Stimulated activated CD8-positive, alpha-beta memory T cell treated with anti-CD3 and anti-CD28 coated beads, Interleukin-7, amount 100 ng/mL, for 4 hours (primary cell): ENCODE results near the gene ADAR.
A peak's percentile ranks its signal among the peaks of the same experiment; 100 is the strongest.

Source experiments
- DNase-seq, 2 donors: peaks; one replicate each; pipeline ENCODE4 v3.0.0-alpha.2; 2020; ENCODE audit warnings: low read depth in 2 of 2

The ADAR gene

DNA sequence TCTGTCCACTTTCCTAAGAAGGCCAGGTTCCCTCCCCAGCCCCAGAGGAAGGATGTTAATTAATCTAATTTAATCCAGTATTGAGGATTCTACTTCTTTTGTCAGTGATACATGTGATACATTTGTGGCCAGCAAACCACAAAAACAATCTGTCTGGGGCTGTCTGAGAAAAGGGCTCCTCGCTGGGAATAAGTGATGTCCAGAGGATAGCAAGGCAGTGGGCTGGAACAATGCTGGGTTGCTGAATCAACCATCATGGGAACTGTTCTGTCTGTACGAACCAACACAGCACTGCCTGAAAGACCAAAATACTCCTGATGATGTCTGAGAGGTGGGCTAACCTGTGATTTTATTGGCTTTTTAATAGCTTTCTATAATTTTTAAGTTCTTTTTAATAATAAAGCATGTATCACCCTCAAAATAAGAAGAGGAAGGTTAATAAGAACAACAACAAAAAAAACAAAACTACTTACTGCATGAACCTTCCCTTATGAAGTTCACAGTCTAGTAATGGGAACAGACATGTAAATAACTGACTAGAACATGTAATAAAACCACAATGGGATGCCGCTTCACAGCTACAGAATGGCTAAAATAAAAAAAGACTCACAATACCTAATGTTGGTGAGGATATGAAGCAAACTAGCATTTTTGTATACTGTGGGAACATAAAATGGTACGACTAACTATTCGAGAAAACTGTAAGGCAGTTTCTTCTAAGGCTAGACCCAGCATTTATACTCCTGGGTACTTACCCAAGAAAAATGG, 11.4 kb upstream of the ADAR start:
- no peak for DNase-seq

DNA sequence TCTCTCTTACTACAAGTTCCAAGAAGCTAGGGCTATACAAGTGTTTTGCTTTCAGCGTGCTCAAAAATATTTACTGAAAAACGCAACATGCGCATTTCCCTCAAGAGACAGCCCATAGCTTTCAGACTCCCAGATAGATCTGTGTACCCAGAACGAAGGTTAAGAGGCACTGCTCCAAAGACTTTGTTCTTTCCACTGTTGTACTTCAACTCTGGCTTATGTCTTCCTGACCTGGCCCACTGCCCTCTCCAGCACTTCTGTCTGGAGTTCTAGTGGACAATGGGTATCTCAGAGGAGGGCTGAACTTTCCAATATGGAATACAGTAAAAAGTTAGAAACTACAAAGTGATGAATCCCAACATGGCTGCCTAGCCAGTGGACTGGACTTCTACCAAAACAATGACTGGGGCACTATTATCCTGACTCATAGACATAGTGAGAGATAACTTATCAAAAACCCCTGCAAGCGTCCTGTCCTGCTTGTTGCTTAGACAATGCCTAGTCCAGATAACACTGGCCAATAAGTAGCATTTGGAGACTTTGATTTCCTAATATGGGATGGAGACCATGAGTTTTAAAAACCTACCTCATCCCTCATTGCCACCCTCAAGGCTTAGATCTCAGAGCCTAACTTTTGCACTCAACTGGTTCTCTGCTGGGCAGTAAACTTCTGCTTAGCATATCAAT, 8.8 kb upstream of the ADAR start:
- no peak for DNase-seq

DNA sequence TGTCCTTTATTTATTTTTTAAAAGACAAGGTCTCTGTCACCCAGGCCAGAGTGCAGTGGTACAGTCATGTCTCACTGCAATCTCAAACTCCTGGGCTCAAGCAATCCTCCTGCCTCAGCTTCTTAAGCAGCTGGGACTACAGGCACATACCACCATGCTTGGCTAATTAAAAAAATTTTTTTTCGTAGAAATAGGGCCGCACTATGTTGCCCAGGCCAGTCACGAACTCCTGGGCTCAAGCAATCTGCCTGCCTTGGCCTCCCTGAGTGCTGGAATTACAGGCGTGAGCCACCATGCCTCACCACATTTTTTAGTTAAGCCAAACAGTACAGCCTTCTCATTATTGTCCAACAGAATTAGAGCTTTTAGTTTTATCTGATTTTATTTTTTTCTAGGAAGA, 7.4 kb upstream of the ADAR start:
- DNase-seq = no peak

DNA sequence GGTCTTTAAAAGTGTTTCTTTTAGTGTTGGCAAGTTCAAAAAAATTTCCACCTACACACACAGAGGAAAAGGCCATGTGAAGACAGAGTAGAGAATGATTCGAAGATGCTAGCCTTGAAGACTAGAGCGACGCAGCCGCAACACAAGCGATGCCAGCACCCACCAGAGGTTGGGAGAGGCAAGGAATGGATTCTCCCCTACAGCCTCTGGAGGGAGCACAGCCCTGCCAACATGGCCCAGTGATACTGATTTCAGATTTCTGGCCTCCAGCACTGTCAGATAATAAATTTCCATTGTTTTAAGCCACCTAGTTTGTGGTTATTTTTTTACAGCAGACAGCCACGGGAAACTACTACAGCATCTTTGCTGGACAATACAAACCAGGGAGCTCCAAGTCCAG, 6.9 kb upstream of the ADAR start:
- no peak for DNase-seq

DNA sequence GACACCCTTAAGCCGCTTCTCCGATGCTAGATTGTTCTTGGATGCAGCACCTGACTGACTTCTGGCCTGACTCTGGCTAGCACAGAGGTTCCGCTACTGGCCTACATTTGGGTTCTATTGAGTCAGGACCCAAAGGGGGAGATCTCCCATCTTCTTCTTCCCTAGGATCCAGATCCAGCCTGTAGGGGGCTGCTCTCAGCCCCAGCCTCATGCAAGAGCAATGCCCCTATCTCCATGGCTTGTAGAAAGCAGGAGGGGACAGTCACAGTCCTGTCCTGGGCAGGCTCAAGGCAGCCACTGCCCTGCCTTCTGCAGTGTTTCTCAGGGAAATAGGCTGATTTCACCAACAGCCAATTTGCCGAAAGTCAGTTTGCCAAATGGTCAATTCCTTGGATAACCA, 6.3 kb upstream of the ADAR start:
- no peak for DNase-seq

DNA sequence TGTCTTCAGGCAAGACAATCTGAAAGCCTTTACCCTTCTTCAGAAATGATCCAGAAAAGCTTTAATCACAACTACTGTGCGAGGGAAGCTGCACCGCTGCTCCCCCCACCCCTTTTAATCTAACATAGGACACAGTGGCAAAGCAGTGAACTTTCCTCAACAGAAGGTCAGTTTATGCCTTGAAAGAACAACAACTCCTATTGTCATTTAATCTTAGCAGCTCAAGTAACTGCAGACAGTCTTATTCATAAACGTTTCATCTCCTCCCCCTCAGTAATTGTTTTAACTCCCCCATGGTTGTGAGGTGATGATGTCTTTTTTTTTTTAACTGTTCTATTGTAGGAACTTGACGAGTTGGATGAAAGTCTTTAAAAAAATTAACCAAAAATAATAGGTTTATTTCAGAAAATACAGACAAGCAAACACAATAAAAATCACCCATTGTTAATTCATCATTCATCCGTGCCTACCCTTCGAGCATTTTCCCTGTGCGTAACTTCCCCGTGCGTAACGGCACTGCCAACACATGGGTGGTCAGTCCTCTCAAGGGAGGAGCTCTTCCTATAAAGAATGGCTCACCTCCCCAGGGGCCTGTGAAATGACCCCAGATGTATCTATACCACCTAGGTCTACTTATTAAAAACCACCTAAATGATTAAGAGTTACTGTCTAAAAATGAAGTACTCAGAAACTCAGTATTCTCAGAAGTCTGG, 3.3 kb upstream of the ADAR start:
- DNase-seq = no peak

DNA sequence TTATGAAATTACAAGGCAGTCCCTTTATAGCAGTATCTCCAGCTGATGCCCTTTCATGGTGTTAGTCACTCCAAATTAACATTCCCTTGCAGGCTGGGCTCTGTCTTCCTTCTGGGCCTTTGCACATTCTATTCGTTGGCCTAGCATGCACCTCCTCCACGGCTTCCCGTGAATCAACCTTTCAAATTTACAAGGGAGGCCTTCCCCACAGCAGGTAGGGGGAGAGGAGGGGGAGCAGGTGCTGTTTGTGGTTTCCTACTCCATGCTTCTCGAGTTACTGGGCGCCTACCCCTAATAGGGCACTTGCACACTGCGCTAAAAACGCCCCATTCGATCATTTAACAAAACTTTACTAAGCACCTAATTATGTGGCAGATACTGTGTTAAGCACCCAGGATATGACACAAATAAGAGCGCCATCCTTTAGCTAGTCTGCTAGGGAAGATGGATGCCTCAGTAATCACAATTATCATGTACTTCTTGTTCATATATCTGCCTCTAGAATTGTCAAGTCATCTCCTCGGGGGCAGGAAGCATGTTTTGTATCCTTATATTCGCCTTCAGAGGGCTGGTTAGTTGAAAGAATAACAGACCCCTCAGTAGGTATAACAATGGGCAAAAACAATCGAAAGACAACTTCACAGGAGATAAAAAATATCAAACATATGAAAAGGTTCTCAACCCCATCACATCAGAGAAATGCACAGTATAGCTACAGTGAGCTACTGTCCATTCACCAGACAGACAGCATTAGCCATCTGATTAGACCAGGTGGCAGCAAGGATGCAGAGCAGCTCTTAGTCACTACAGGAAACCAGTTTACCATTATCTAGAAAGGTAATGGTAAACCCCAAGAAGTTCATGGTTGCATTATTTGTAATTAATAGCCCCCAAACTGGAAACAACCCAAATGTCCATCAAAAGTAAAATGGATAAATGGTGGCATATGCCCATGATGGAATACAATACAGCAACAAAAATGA, 1.7 kb upstream of the ADAR start:
- DNase-seq = peak; percentile 40 to 46

DNA sequence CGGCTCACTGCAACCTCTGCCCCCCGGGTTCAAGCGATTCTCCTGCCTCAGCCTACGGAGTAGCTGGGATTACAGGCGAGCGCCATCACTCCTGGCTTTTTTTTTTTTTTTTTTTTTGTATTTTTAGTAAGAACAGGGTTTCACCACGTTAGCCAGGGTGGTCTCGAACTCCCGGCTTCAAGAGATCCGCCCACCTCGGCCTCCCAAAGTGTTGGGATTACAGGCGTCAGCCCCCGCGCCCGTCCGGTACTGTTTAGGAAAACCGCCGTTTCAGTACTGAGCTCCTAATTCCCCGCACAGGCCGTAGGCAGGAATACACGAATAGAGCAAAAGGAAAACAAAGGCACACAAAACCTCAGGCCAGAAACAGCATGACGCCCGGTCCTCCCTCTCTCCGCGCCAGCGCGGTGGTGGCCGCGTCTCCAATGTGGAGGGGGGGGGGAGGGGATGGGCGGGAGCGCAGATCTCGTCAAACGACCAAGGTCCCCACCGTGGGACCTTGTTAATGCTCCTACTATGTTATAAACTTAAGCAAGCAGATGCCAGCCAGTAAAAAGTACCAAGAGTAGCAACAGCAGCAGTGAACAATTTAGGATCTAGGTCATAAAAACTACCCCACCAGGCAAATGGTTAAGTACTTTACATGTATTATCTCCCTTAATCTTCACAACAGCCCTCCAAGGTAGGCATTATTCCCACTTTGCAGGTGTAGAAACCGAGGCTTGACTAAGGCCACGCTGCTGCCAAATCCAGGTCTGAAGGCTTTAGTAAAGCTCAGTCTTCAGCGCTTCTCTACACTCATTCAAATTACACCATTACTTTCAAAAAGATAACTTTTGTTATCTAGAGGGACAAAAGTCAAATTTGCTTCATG, 648 bp upstream of the ADAR start:
- DNase-seq = peak in 1 of 2 donors; percentile 13

DNA sequence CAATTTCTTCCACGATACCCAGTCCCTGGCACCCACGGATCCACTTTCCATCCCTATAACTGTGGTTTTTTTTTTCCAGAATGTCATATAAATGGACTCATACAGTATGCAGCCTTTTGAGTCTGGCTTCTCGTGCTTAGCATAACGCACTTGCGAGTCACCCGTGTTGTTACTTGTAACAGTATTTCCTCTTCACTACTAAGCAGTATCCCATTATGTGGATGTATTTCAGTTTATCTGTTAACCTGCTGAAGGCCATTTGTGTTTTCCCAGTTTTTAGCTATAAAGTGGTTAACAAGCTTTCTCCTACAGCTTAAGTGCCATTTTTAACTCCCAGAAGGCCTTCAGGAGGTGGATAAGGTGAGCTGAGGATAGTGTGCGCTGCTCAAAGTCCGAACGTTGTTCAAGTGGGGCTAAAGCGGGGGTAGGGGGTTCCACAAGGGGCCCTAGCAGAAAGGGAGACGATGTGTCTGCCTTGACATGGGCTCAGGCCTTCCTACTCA, 829 bp downstream of the ADAR start:
- no peak for DNase-seq

DNA sequence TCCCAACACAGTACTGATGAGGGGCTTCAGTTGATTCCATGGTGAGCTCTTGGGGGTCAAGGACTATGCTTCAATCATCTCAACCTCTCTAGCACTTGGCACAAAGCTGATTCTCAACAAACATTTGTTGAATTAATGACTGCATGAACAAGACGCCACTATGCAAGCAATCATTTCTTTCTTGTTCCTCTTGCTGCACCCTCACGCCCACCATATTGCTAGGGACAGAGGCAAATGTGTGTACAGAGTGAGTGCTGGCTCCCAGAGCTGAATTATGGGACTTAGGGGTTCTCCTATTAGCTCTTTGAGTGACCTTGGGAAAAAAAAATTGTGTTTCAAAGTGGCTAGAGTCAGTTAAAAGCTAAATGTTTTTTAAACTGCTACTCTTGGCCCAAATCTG, 2.5 kb downstream of the ADAR start:
- DNase-seq = no peak

DNA sequence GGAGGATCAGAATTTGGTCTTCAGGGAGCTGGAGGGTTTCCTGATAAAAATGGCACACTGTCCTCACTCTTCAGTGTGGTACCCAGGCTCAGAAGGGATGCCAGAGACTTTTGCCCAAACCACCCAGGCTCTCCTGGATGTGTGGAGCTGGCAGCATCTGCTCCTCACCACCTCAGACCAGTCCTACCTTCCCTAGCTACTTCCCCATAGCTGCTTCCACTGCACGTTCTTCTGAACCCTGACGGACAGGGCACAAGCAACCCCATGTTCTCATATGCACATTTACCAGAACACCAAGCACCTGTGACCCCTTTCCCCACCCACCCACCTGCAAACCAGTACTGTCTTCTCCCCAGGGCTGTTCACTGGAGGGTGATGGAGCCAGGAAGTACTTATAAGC, 4.7 kb downstream of the ADAR start:
- no peak for DNase-seq

DNA sequence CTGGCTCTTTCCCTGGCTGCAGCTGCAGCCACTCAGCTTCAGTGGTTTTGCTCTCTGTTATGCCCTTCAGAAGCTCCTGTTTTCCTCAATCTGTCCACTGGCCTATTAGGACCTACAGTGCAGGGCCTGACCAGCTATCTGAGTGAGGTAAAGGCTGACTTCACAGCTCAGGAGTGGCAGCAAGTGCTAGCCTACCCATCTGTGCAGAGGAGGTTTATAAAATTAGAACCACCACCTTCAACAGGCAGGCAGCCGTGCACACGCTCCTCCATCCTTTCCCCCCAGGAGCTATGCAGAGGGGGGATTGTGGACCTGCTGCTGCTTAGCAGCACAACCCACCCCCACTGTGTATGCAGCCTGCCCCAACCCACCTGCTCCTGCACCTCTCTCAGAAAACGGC, 8.3 kb downstream of the ADAR start:
- no peak for DNase-seq

DNA sequence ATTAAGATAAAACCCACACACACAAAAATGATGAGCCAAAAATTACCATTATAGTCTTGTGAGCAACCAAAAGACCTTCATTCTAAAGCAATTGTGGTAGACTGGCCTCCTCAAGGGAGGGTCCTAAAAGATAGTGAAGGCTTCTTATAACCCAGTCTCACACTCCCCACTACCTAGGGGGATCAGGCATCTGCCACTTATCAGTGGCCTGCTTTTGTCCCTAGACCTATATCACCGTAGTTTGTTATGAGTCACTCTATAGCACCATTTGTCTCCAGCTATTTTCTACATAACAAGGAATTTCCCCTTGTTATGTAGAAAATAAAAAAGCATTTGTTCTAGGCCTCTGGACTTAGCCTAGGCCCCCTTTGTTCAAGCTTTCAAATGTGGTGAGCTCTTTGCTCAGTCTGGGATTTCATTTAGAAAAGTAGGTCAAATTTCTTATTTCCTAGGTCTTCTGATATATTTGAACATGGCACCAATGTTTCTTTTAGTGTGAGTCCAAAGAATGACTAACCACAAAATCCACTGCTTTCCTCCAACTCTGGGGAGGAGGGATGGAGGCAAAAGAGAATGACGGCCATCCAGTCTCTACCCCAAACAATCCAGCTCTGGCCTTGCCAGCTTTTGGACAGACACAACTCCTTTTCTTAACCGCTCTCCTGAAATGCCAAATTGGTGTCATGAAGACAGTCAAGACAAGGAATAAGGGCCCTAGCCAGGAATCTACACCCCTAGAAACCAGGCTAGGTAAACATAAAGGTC, 8.9 kb downstream of the ADAR start:
- no peak for DNase-seq

DNA sequence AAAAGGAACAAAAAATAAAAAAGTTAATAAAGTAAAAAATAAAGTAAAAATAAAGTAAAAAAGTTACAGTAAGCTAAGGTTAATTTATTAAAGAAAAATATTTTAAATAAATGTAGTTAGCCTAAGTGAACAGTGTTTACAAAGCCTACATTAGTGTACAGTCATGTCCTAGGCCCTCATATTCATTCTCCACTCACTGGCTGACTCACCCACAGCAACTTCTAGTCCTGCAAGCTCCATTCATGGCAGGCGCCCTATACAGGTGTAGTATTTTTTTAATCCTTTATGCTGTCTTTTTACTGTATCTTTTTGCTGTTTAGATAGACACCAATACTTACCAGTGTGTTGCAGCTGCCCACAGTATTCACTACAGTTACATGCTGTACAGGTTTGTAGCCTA, 12.4 kb downstream of the ADAR start:
- DNase-seq = no peak

DNA sequence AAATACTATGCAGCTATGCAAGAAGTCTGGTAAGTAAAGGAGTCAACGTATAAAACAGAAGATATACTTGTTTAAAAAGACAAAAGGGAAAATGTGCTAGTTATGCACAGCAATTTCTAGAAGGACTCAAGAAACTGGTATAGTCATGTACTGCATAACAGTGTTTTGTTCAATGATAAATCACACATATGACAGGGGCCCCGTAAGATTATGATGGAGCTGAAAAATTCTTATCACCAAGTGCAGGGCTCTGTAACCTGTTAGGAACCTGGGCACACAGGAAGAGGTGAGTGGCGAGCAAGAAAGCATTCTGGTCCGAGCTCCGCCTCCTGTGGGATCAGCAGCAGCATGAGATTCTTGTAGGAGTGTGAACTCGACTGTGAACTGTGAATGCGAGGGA, 13.2 kb downstream of the ADAR start:
- DNase-seq = no peak

DNA sequence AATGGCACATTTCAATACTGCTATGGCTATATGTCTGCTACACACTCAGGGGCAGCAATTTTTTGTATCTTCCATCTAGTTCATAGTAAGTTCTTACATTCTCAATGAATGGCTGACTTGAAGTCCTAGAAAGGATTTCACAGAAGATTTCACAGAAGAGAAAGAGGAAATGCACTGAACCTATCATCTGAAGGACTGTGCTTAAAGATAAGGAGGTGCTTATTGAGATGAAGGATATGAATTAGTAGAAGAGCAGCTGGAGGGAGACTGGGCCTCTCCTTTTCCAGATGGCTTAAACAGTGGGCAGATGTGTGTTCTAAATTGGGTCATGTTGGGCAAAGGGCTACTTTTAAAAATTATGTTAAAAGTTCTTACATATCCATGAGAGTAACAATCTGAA, 14.6 kb downstream of the ADAR start:
- no peak for DNase-seq

DNA sequence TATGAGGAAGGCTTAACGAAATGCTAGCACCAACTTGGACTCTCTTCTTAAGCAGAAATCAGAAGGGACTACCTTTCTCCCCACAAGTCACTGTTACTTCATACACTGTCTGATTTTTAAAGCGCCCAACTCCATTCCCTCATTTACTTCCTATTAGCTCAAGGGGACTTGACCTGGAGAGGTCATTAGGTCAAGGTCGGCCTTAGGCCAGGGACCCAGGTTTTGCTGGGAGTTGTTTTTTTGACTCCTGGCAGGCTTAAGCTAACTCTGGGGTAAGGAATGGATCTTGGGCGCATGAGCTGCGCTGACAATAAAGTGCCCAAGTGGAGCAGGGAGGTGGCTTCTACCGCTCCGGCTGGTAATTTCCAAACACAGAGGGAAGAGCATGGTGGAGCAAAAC, 16.8 kb downstream of the ADAR start:
- DNase-seq = no peak

DNA sequence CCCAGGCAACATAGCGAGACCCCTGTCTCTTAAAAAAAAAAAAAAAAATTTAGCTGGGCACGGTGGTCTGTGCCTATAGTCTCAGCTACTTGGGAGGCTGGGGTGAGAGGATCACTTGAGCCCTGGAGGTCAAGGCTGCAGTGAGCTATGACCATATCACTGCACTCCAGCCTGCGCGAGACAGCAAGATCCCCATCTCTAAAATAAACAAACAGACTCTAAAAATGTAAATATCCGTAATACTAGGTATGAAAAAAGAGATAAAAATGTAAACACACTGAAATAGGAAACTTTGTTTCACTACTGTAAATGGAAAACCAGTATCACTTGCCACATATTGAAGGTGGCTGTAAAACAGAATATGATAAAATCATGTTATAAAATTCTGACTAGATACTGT, 17.2 kb downstream of the ADAR start:
- DNase-seq = no peak

DNA sequence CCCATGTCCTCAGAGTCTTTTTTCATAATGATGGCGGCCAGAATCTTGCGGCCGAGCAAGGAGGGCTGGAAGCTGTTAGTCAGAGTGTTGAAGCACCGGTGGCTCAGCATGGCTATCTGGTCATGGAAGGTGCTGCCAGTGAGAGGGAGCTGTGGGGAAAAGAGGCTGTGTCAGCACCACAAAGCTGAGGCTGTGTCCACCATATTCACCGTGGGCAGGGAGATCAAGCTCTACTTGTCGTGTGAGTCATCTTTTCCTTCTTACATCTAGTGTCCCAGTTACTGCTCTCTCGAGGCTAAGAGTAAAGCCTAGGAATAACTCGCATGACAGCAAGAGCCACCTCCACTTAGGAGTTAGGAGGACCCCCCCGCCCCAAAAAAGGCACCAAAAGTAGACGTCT, 18.2 kb downstream of the ADAR start:
- DNase-seq = no peak

DNA sequence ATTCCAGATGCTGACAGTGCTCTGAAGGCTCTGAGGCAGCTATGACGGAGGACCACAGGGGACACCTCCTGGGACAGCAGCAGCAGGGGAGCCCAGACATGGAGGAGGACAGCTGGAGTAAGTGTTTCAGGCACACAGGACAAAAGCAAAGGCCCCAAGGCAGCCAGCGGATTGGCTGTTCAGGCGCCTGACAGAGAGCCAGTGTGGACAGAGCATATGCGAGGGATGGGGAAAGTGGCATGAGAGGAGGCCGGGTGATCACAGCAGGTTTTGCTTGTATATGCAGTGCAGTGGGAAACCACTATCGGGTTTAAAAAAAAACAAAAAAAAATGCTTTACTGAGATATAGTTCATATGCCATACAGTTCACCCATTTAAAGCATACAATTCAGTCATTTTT, 21.3 kb downstream of the ADAR start:
- DNase-seq = no peak
